OCI-LY1 (cell line): Measurements from ENCODE around the gene POLR2A.
A peak's percentile ranks its signal among the peaks of the same experiment; 100 is the strongest.

Experiments used
- EZH2 ChIP-seq: fragments of 200-600 bp; sonication (generic), shearing (Covaris generic); IDR thresholded peaks from 2 replicates; pipeline ENCODE4 v1.8.0; 2017; ENCODE audit warnings: borderline replicate concordance, mixed run types, mild to moderate bottlenecking, antibody characterized with exemption, low read length, moderate library complexity, mixed read lengths
- TF ChIP-seq, protein P1 (sequence below): fragments of 200-600 bp; sonication (generic), shearing (Covaris generic); IDR thresholded peaks from 2 replicates; pipeline ENCODE4 v1.5.1; 2017; ENCODE audit warnings: mild to moderate bottlenecking, antibody characterized with exemption, low read length, moderate library complexity, mixed read lengths

DNA sequence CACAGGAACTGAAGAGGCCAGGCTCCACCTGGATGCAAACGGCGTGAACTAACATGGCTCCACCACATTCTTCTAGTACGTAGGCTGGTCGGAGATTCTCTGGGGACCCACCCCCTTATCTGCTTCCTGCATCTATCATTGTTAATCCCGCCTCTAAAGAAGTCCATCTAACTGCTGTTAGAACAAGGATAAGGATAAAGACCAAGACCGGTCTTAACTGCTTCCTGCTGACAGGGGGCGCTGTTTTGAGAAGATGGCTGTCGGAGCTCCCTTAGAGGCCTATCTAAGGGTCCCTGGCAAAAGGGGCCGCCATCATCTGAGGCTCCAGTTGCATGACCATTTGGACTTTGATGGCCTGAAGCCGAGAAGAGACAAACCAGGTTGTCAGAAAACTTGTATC is 38.9 kb downstream of the POLR2A start:
- TF ChIP-seq, protein P1, sequence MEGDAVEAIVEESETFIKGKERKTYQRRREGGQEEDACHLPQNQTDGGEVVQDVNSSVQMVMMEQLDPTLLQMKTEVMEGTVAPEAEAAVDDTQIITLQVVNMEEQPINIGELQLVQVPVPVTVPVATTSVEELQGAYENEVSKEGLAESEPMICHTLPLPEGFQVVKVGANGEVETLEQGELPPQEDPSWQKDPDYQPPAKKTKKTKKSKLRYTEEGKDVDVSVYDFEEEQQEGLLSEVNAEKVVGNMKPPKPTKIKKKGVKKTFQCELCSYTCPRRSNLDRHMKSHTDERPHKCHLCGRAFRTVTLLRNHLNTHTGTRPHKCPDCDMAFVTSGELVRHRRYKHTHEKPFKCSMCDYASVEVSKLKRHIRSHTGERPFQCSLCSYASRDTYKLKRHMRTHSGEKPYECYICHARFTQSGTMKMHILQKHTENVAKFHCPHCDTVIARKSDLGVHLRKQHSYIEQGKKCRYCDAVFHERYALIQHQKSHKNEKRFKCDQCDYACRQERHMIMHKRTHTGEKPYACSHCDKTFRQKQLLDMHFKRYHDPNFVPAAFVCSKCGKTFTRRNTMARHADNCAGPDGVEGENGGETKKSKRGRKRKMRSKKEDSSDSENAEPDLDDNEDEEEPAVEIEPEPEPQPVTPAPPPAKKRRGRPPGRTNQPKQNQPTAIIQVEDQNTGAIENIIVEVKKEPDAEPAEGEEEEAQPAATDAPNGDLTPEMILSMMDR = peak; percentile 64
- TF ChIP-seq EZH2 = no peak
